Subcutaneous abdominal adipose tissue (tissue), 5 donors: ENCODE data around the gene MYOCOS.
"Not testable (repeated sequence)": the region's sequence is repeated elsewhere in the genome, so short reads cannot be mapped to it uniquely, and the experiment has no call there.

Experiments used
- H3K27ac ChIP-seq: one replicate; pipeline ENCODE4 v1.7.0; 2013; ENCODE audit warnings: low read depth, mild to moderate bottlenecking, inconsistent platforms, low read length, moderate library complexity
- H3K27me3 ChIP-seq, 5 donors: one replicate each; pipeline ENCODE4 v1.7.0; 2013; ENCODE audit warnings: low read length in 5 of 5, inconsistent platforms in 1 of 5; ENCODE audit not compliant: control insufficient read depth in 5 of 5, insufficient read depth in 4 of 5
- H3K36me3 ChIP-seq, 5 donors: one replicate each; pipeline ENCODE4 v1.7.0; 2013; ENCODE audit warnings: low read length in 5 of 5; ENCODE audit not compliant: control insufficient read depth in 5 of 5, insufficient read depth in 5 of 5
- H3K4me1 ChIP-seq, 5 donors: one replicate each; pipeline ENCODE4 v1.7.0; 2013; ENCODE audit warnings: low read length in 5 of 5, mild to moderate bottlenecking in 3 of 5, moderate library complexity in 1 of 5; ENCODE audit not compliant: control insufficient read depth in 5 of 5, insufficient read depth in 5 of 5
- H3K4me3 ChIP-seq, 5 donors: one replicate each; pipeline ENCODE4 v1.7.0; 2013; ENCODE audit warnings: low read length in 5 of 5, low read depth in 1 of 5
- H3K9ac ChIP-seq, 5 donors: one replicate each; pipeline ENCODE4 v1.7.0; 2013; ENCODE audit warnings: low read length in 5 of 5, mild to moderate bottlenecking in 4 of 5, moderate library complexity in 3 of 5
- H3K9me3 ChIP-seq, 5 donors: one replicate each; pipeline ENCODE4 v1.7.0; 2013; ENCODE audit warnings: low read length in 5 of 5; ENCODE audit not compliant: control insufficient read depth in 5 of 5
- donor health status: healthy.
- donor health status: healthy.
- donor health status: healthy.
- donor health status: healthy.
- donor health status: healthy.

Gene MYOCOS

GRCh38 chr1:171615122-171615906 lies 6.7 kb upstream of the MYOCOS start:
- H3K27me3 ChIP-seq, H3K4me3 ChIP-seq, H3K9ac ChIP-seq, H3K27ac ChIP-seq, H3K36me3 ChIP-seq, H3K9me3 ChIP-seq: not testable (repeated sequence)
- H3K4me1 ChIP-seq: peaks cover 0 to 13% (median 0%) of the 10 kb centered on the region in 5 donors

GRCh38 chr1:171616586-171616985 lies 5.5 kb upstream of the MYOCOS start:
- H3K9me3 ChIP-seq: no peaks in the 10 kb centered on the region
- H3K27ac ChIP-seq: no peak overlapping the region
- no peak overlapping the region for H3K9ac ChIP-seq
- peaks cover 0 to 9% (median 0%) of the 10 kb centered on the region in 5 donors for H3K4me1 ChIP-seq
- H3K27me3 ChIP-seq: no peaks in the 10 kb centered on the region
- H3K4me3 ChIP-seq: no peak overlapping the region
- H3K36me3 ChIP-seq: no peaks in the 10 kb centered on the region

DNA sequence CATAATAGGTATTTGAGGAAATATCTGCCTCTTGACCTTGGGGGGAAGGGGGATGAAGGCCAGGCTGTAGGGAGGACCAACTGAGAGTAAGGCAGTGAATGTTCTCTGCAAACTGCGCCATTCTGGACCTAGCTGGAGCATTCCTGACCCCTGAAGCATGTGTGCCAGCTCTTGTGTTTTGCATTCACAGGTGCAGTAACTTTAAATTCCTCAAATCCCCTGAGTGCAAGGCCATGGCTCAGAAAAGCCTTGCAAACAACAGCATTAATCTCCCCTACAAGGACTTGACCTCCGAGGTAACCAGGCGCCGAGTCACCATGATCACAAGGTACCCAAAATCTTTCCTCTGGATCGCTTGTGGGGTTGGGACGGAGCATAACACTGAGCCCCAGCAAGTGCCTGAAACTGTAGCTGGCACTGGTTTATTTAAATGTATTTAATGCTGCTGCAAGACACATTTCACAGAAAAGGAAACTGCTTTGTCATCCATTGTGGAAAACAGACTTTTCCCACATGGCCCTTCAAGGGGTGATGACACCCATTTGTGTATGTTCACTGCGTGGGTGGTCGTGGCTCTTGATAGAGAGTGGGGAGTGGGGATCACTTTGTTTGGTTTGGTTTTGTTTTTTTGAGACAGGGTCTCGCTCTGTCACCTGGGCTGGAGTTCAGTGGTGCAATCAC lies 1.7 kb downstream of the MYOCOS start:
- Histone ChIP-seq H3K4me3 (no peak overlapping the region), H3K4me1 (no peaks in the 10 kb centered on the region), H3K9me3 (no peaks in the 10 kb centered on the region)

GRCh38 chr1:171625225-171625624 lies 3.2 kb downstream of the MYOCOS start:
- Histone ChIP-seq H3K27ac (no peak overlapping the region), H3K9me3 (no peaks in the 10 kb centered on the region), H3K4me1 (no peaks in the 10 kb centered on the region), H3K9ac (no peak overlapping the region), H3K4me3 (no peak overlapping the region), H3K27me3 (no peaks in the 10 kb centered on the region), H3K36me3 (no peaks in the 10 kb centered on the region)

More for the DNA sequence above, 1.7 kb downstream of the MYOCOS start:
- Histone ChIP-seq H3K9ac (no peak overlapping the region), H3K27ac (no peak overlapping the region), H3K36me3 (no peaks in the 10 kb centered on the region), H3K27me3 (no peaks in the 10 kb centered on the region)

GRCh38 chr1:171627020-171627419 lies 5.0 kb downstream of the MYOCOS start:
- H3K9me3 ChIP-seq: peaks cover 0 to 2% (median 0%) of the 10 kb centered on the region in 5 donors
- no peak overlapping the region for H3K27ac ChIP-seq

GRCh38 chr1:171628225-171628624 lies 6.2 kb downstream of the MYOCOS start:
- H3K9me3 ChIP-seq: peaks cover 0 to 3% (median 0%) of the 10 kb centered on the region in 5 donors
- no peaks in the 10 kb centered on the region for H3K36me3 ChIP-seq
- no peak overlapping the region for H3K4me3 ChIP-seq
- no peak overlapping the region for H3K27ac ChIP-seq
- no peaks in the 10 kb centered on the region for H3K27me3 ChIP-seq
- H3K4me1 ChIP-seq: no peaks in the 10 kb centered on the region
- H3K9ac ChIP-seq: no peak overlapping the region

More at GRCh38 chr1:171627020-171627419, 5.0 kb downstream of the MYOCOS start:
- H3K36me3 ChIP-seq: no peaks in the 10 kb centered on the region
- no peaks in the 10 kb centered on the region for H3K27me3 ChIP-seq
- no peak overlapping the region for H3K9ac ChIP-seq
- no peaks in the 10 kb centered on the region for H3K4me1 ChIP-seq
- H3K4me3 ChIP-seq: no peak overlapping the region

DNA sequence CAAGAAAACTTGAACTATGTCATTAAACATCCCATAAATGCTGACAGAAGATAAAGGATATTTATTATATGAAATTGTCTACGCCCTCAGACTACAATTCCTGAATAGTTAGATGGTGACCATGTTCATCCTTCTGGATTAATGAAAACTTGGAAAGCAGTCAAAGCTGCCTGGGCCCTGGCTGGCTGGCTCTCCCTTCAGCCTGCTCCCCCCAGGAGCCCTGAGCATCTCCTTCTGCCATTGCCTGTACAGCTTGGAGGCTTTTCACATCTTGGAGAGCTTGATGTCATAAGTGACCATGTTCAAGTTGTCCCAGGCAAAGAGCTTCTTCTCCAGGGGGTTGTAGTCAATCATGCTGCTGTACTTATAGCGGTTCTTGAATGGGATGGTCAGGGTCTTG lies 13.6 kb downstream of the MYOCOS start:
- Histone ChIP-seq H3K4me1 (peaks cover 0 to 10% (median 4%) of the 10 kb centered on the region in 5 donors), H3K4me3 (no peak overlapping the region), H3K9ac (no peak overlapping the region), H3K9me3 (peaks cover 0 to 3% (median 0%) of the 10 kb centered on the region in 5 donors), H3K27ac (no peak overlapping the region), H3K27me3 (no peaks in the 10 kb centered on the region), H3K36me3 (no peaks in the 10 kb centered on the region)

DNA sequence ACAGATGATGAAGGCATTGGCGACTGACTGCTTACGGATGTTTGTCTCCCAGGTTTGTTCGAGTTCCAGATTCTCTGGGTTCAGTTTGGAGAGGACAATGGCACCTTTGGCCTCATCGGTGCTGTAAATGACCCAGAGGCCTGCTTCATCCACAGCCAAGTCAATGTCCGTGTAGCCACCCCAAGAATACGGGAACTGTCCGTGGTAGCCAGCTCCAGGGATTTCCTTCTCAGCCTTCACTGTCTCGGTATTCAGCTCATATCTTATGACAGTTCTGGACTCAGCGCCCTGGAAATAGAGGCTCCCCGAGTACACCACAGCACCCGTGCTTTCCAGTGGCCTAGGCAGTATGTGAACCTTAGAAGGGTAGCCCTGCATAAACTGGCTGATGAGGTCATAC lies 14.1 kb downstream of the MYOCOS start:
- peaks cover 0 to 3% (median 0%) of the 10 kb centered on the region in 5 donors for H3K9me3 ChIP-seq
- H3K27me3 ChIP-seq: no peaks in the 10 kb centered on the region
- no peak overlapping the region for H3K4me3 ChIP-seq
- H3K27ac ChIP-seq: no peak overlapping the region
- no peaks in the 10 kb centered on the region for H3K36me3 ChIP-seq
- H3K4me1 ChIP-seq: peaks cover 0 to 10% (median 4%) of the 10 kb centered on the region in 5 donors
- H3K9ac ChIP-seq: no peak overlapping the region

DNA sequence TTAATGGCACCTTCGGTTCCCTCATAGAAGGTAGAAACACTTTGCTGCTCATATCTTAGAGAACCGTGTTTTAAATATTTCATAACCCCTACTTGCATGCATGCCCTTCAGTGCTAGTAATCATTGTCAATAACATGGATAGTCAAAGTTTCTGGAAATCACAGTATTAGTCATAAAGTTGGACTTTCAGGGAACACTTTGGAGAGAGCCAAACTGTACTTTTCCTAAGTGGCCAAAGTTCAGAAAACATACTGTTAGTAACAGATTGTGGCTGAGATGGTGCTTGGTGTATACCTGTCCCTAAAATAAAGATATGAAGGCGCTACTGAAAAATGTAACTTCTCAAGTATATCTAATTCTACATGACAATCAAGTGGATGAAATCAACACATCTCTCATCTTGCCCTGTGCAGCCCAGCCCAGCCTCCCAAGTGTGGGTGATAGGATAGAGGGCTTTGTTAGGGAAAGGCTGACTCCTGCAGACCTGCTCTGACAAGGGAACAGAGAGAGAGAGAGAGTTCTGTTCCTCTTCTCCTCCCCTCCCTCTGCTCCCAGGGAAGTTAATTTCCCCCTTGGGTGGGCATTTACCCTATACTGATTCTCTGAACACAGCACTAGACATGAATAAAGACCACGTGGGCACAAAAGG lies 16.0 kb downstream of the MYOCOS start:
- no peak overlapping the region for H3K4me3 ChIP-seq
- peak overlapping the region; percentile 81 for H3K27ac ChIP-seq
- H3K9me3 ChIP-seq: no peaks in the 10 kb centered on the region
- no peaks in the 10 kb centered on the region for H3K36me3 ChIP-seq
- H3K27me3 ChIP-seq: no peaks in the 10 kb centered on the region
- peaks cover 0 to 12% (median 4%) of the 10 kb centered on the region in 5 donors for H3K4me1 ChIP-seq
- H3K9ac ChIP-seq: peak overlapping the region in 1 of 5 donors; percentile 53

DNA sequence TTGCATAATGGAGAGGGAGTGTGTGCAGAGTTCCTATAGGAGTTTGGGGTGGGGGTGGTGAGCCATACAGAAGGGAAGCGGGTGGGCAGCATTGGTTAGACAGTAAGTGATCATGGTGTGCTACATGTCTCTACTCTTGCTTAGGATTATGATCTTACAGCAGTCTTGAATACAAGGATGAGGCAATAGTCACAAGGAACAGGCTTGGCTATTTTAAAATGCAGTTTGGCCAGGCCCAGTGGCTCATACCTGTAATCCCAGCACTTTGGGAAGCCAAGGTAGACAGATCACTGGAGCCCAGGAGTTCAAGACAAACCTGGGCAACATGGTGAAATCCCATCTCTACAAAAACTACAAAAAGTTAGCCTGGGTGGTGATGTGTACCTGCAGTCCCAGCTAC lies 18.2 kb downstream of the MYOCOS start:
- peaks cover 2 to 29% (median 10%) of the 10 kb centered on the region in 5 donors for H3K4me1 ChIP-seq
- H3K27ac ChIP-seq: no peak overlapping the region
- no peaks in the 10 kb centered on the region for H3K9me3 ChIP-seq
- no peaks in the 10 kb centered on the region for H3K27me3 ChIP-seq
- no peaks in the 10 kb centered on the region for H3K36me3 ChIP-seq
- peak overlapping the region in 1 of 5 donors; percentile 39 for H3K9ac ChIP-seq
- no peak overlapping the region for H3K4me3 ChIP-seq
